NCI-H2227 (cell line): Measurements from ENCODE around the gene PKN3.
"Not testable (repeated sequence)": the region's sequence is repeated elsewhere in the genome, so short reads cannot be mapped to it uniquely, and the experiment has no call there.

Source experiments
- DNase-seq: peaks from one replicate; lab custom pipeline; 2025; ENCODE audit not compliant: unreplicated experiment; lab: John Stamatoyannopoulos, UW

Gene PKN3

GRCh38 chr9:128702445-128702948 is at the start of gene PKN3:
Gene PKN3, plus strand, starts transcription at chr9:128702503. Its CDS starts 413 bp downstream, at chr9:128702916.
- DNase-seq = peak; percentile 87

GRCh38 chr9:128653908-128654307 is 48.4 kb upstream of the PKN3 start:
- no peak for DNase-seq

GRCh38 chr9:128654481-128654880 is 47.8 kb upstream of the PKN3 start:
- no peak for DNase-seq

GRCh38 chr9:128656416-128657343 is 45.6 kb upstream of the PKN3 start, which contains the start of gene DYNC2I2:
Gene DYNC2I2, minus strand, starts transcription at chr9:128656847. Its CDS starts 121 bp downstream, at chr9:128656726.
- DNase-seq = peak; percentile 95

GRCh38 chr9:128657344-128657704 is 45.0 kb upstream of the PKN3 start:
- no peak for DNase-seq

GRCh38 chr9:128657796-128658195 is 44.5 kb upstream of the PKN3 start:
- no peak for DNase-seq

- DNase-seq = not testable (repeated sequence)
Measured at GRCh38 chr9:128666481-128666941, 35.8 kb upstream of the PKN3 start.

- no peak for DNase-seq
Measured at GRCh38 chr9:128669786-128670185, 32.5 kb upstream of the PKN3 start.

- no peak for DNase-seq
Measured at GRCh38 chr9:128675382-128675781, 26.9 kb upstream of the PKN3 start.

- no peak for DNase-seq
Measured at GRCh38 chr9:128677794-128678193, 24.5 kb upstream of the PKN3 start.

GRCh38 chr9:128683340-128684064 is 18.8 kb upstream of the PKN3 start:
- peak; percentile 51 for DNase-seq

- DNase-seq = no peak
Measured at GRCh38 chr9:128684065-128684324, 18.3 kb upstream of the PKN3 start.

- DNase-seq = no peak
Measured at GRCh38 chr9:128684325-128685199, 17.7 kb upstream of the PKN3 start.

GRCh38 chr9:128685636-128686489 is 16.4 kb upstream of the PKN3 start:
- no peak for DNase-seq

- no peak for DNase-seq
Measured at GRCh38 chr9:128687453-128687852, 14.8 kb upstream of the PKN3 start.

GRCh38 chr9:128688501-128689292 is 13.6 kb upstream of the PKN3 start, which contains the start of gene SET:
Gene SET, plus strand, starts transcription at chr9:128689222. Its CDS starts 361 bp downstream, at chr9:128689583.
- DNase-seq = peak; percentile 95

- DNase-seq = peak; percentile 82
Measured at GRCh38 chr9:128689293-128689774, 13.0 kb upstream of the PKN3 start.

- DNase-seq = peak; percentile 58
Measured at GRCh38 chr9:128689820-128690683, 12.3 kb upstream of the PKN3 start.
